ENCODE measurements around the gene TAB2. TPM values are rescaled to one million over a fixed set of nuclear protein-coding genes. Genes with fewer than 3 reads are reported as not detected.

TAB2 gene
- 15.9 and 22.3 TPM in 2 replicates for total RNA-seq

GRCh38 chr6:149317644-149318571, at the start of gene TAB2:
Gene TAB2, plus strand, starts transcription at chr6:149317712. Its CDS starts 52,286 bp downstream, at chr6:149369998.

GRCh38 chr6:149400050-149400449, 82.5 kb downstream of the TAB2 start, which contains the start of gene SUMO4:
Gene SUMO4, plus strand, starts transcription at chr6:149400262. Its CDS starts 130 bp downstream, at chr6:149400392.

Other genes starting within 250 kb of the TAB2 start
- gene SUMO4, start 82.5 kb downstream of the TAB2 start, total RNA-seq, result not detected in 2 replicates
- under 0.01 TPM in 1 of 2 replicates, not detected in the other for gene ZC3H12D, start 167.3 kb downstream of the TAB2 start, total RNA-seq
- gene PPIL4, start 228.3 kb downstream of the TAB2 start, total RNA-seq, result 14.4 and 21.6 TPM in 2 replicates
- 47.9 and 53.6 TPM in 2 replicates for gene GINM1, start 248.7 kb downstream of the TAB2 start, total RNA-seq